Heart left ventricle (tissue), 16 donors: ENCODE results near the gene NFKBIE. TPM values are rescaled to one million over a fixed set of nuclear protein-coding genes. Genes with fewer than 3 reads are reported as not detected.

ENCODE experiments used
- ATAC-seq, 4 donors: fragments of 200-7000 bp; cut with Tn5 transposase; one replicate each; pipeline ENCODE4 v1.9.1; 2020 to 2022; ENCODE audit warnings: moderate library complexity in 4 of 4, mild to moderate bottlenecking in 3 of 4, moderate number of reproducible peaks in 1 of 4
- DNase-seq, 5 donors: peaks; one replicate each; pipeline ENCODE4 v3.0.0-alpha.2; 2020
- H3K27ac ChIP-seq, 12 donors: fragments of 200-600 bp; sonication (generic) in 4 of 12; one replicate each; pipeline versions ENCODE4 v1.5.0 to v1.8.0; 2016 to 2022; ENCODE audit warnings: mild to moderate bottlenecking in 2 of 12
- H3K27me3 ChIP-seq, 9 donors: fragments of 200-600 bp; sonication (generic) in 2 of 9; one replicate each; pipeline versions ENCODE4 v1.5.1 to v1.8.0; 2016 to 2022; ENCODE audit warnings: mild to moderate bottlenecking in 3 of 9
- H3K36me3 ChIP-seq, 9 donors: fragments of 200-600 bp; sonication (generic) in 2 of 9; one replicate each; pipeline versions ENCODE4 v1.5.0 to v1.8.0; 2018 to 2022; ENCODE audit warnings: mild to moderate bottlenecking in 2 of 9
- H3K4me1 ChIP-seq, 12 donors: fragments of 200-600 bp; sonication (generic) in 4 of 12; one replicate each; pipeline versions ENCODE4 v1.5.0 to v1.8.0; 2016 to 2022; ENCODE audit warnings: mild to moderate bottlenecking in 3 of 12
- H3K4me3 ChIP-seq, 12 donors: fragments of 200-600 bp; sonication (generic) in 4 of 12; one replicate each; pipeline versions ENCODE4 v1.5.0 to v1.8.0; 2017 to 2022; ENCODE audit warnings: mild to moderate bottlenecking in 9 of 12, moderate library complexity in 4 of 12
- H3K9me3 ChIP-seq, 12 donors: fragments of 200-600 bp; sonication (generic) in 4 of 12; one replicate each; pipeline versions ENCODE4 v1.5.0 to v1.8.0; 2016 to 2022; ENCODE audit warnings: mild to moderate bottlenecking in 1 of 12
- POLR2A ChIP-seq, 2 donors: fragments of 450-650 bp; IDR thresholded peaks; one replicate each; pipeline ENCODE4 v1.6.1; 2017; ENCODE audit warnings: antibody characterized with exemption in 2 of 2, mild to moderate bottlenecking in 2 of 2, moderate library complexity in 2 of 2
- WGBS, 4 donors: extraction: QIAGEN DNeasy Blood & Tissue Kit in 2 of 4; methylation state at CpG; one replicate each; pipeline versions ENCODE4 v1.1.5 to v1.1.7; 2013 to 2018; 5-methylcytosine and 5-hydroxymethylcytosine counted together
- intact Hi-C, 10 donors: fragments of 100-400 bp; cut with DNase I; formaldehyde crosslinking; loops; one replicate each; pipeline versions ENCODE4 v1.11.1 to v1.14.2; 2022
- polyA plus RNA-seq, 2 donors: library from polyadenylated mRNA; stranded (reverse); fragments of 200-250 nt; gene quantifications; one replicate each; pipeline ENCODE4 v1.2.3, GENCODE V29; 2013
- total RNA-seq, 9 donors: library from RNA; depleted of rRNA in 2 of 9; stranded (reverse); fragments of >200 nt in 2 of 9; fragmentation: NEBNext Ultra II Directional in 3 of 9; extraction: Animal tissue kit (Norgen Biotek cat#: 25700) in 3 of 9; gene quantifications; one replicate each; pipeline versions ENCODE4 v1.1.0 to v1.2.4, GENCODE V29; 2016 to 2023
- TF ChIP-seq, protein P1 (sequence below), 12 donors: fragments of 200-600 bp; sonication (generic) in 4 of 12; IDR thresholded peaks; one replicate each; pipeline versions ENCODE4 v1.5.0 to v1.8.0; 2018 to 2022; ENCODE audit warnings: antibody characterized with exemption in 12 of 12, mild to moderate bottlenecking in 5 of 12
- donor health status: ischemic (EF 13 %, LVEDD 7.1; RV severe dilation, severe dysfunction).
- donor health status: healthy with polysubstance abuse.
- donor health status: DM: no; HTN: yes; CAD: no.
- donor health status: DM: no; HTN: no; CAD: no.
- donor health status: ischemic (EF 25% LVEDD 6.9; RV normal size, moderate dysfunction).
- donor health status: ischemic (EF 25% LVEDD 5.7; RV mildly dilated, moderate dysfunction).
- donor health status: healthy.
- donor health status: DM: yes; HTN: yes; CAD: no.
- donor health status: ischemic (EF 35%, LVEDD 5.7; RV mildly dilated, moderate dysfunction).
- donor health status: nonischemic (EF 11% LVEDD 7.7; RV severe dilation, severe dysfunction).
- donor health status: DM: yes; HTN: yes; CAD: no.
- donor health status: PGD.
- donor health status: ischemic (EF 29% LVEDD 5.4; RV normal size, mild dysfunction).
- donor health status: nonischemic (EF 23%, LVEDD 6.1; RV moderate dilation, normal function).

NFKBIE gene
- total and polyA plus RNA-seq, 11 donors: 2.5 to 13.1 (median 4.0) TPM

DNA sequence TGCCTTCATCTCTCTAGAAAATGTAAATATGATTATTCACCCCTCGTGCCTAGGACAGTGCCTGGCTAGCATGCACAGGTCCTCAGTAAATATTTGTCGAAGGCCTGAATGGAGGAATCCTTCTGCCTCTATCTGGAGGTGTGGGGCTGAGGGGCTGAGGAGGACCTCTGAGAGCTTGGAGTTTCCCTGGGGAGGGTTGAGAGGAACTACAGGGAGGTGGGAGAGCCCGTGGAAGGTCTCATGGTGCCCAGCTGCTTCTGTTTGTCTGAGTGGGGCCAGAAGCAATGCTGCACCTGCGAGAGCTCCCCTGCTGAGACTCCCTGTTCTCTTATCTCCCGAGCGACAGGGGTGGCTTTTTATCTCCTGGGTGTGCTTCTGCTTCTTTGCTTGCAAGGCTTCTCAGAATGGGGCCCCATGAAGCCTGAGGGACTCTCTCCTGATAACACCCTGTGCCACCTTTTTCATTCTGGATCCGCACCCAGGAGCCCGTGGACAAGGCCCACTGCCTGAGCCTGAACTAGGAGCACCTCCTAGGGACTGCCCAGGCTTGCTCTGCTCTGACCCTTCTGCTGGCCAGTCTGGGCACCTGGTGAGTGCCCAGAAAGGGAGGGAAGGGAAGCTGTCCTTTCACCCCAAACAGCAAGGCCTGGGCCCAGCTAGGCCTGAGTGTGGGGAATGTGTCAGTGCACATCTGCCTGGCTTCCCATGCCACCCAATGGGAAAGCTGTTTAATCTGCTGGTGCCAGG lies 39.6 kb downstream of the NFKBIE start:
- intact Hi-C loops: no loop called here
- DNase-seq: no peak
- Histone ChIP-seq H3K36me3 (peaks cover 0 to 22% (median 14%) of the 10 kb centered on the region in 9 donors), H3K9me3 (no peaks in the 10 kb centered on the region), H3K27ac (peak overlapping the region; percentile 81 to 99 (median 92)), H3K4me3 (peak overlapping the region in 6 of 12 donors; percentile 9 to 56 (median 42)), H3K27me3 (no peaks in the 10 kb centered on the region), H3K4me1 (peaks cover 9 to 98% (median 78%) of the 10 kb centered on the region in 12 donors)
- no peak for ATAC-seq
- TF ChIP-seq, protein P1, sequence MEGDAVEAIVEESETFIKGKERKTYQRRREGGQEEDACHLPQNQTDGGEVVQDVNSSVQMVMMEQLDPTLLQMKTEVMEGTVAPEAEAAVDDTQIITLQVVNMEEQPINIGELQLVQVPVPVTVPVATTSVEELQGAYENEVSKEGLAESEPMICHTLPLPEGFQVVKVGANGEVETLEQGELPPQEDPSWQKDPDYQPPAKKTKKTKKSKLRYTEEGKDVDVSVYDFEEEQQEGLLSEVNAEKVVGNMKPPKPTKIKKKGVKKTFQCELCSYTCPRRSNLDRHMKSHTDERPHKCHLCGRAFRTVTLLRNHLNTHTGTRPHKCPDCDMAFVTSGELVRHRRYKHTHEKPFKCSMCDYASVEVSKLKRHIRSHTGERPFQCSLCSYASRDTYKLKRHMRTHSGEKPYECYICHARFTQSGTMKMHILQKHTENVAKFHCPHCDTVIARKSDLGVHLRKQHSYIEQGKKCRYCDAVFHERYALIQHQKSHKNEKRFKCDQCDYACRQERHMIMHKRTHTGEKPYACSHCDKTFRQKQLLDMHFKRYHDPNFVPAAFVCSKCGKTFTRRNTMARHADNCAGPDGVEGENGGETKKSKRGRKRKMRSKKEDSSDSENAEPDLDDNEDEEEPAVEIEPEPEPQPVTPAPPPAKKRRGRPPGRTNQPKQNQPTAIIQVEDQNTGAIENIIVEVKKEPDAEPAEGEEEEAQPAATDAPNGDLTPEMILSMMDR (IDR thresholded peaks at IDR 0.05): no peak
- TF ChIP-seq POLR2A (IDR thresholded peaks at IDR 0.05): no peak
- 45 to 64% (median 60%) methylated on average over 7 to 8 of the region's 8 CpGs for WGBS, 4 donors

DNA sequence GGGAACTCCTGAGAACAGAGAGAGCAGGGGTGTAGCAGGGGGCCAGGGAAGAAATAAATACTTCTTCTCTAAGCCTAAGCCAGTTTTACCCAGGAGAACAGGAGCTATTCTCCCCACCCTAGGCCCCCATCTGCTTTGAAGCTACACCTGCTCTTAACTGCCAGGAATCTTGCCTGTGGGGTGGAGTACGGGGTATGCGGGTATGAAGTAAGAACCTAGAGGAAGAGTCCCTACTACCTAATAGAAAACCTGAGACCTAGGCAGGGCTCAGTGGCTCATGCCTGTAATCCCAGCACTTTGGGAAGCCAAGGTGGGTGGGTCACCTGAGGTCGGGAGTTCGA lies 40.4 kb downstream of the NFKBIE start:
- no peak for TF ChIP-seq POLR2A (IDR thresholded peaks at IDR 0.05)
- TF ChIP-seq, protein P1 (IDR thresholded peaks at IDR 0.05): no peak
- intact Hi-C loops: loop anchor here in 1 of 10 donors (5.0 kb wide), 1 partner anchor 48 kb away; no protein-coding TSS in a partner anchor
- H3K27ac ChIP-seq: peak overlapping the region in 11 of 12 donors; percentile 81 to 99 (median 93)
- peaks cover 0 to 13% (median 6%) of the 10 kb centered on the region in 9 donors for H3K36me3 ChIP-seq
- H3K9me3 ChIP-seq: no peaks in the 10 kb centered on the region
- DNase-seq: no peak
- peaks cover 9 to 97% (median 81%) of the 10 kb centered on the region in 12 donors for H3K4me1 ChIP-seq
- no peak for ATAC-seq
- WGBS, 4 donors: 60 to 80% (median 64%) methylated on average over 4 of the region's 4 CpGs
- H3K27me3 ChIP-seq: no peaks in the 10 kb centered on the region
- peak overlapping the region in 6 of 12 donors; percentile 3 to 88 (median 75) for H3K4me3 ChIP-seq

DNA sequence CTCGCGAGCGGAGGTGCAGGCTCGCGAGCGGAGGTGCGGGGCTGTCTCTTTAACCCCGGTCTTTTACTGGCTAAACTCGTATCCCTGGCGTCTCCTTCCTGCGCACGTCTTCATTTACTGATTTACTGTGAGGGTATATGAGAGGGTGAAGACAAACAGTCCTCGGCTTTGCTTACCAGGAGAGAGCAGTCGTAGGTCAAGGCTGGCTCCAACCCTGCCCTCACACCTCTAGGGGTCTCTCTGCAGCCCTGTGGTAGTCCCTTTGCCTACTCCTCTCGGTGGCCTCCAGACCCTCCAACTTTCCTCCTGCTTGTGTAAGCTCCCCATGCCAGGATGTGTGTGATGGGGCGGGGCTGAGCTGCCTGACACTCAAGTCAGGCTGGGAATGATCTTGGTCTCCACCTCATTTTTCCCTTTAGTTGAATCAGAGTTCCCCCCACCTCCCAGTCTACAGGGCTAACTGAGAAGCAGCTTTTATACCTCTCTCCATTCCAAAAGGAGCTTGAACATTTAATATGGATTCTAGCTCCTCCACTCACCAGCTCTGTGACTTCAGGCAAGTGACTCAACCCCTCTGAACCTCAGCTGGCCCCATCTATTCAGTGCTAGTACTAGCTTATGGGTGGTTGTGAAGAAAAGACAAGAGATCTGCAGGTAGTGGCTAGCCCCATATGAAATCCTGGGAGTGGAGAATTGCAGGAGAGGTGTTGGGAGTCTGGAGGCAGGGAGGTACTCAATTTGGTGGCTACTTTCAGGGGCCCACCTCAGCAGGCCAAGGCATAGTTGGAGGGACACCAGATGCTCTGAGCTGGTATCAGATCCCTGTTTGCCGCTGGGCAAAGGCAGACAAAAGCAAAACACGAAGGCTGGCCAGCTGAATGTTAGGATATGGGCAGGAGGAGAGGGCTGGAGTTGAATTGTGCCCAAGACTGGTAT lies 41.1 kb downstream of the NFKBIE start:
- 2 to 9% (median 7%) methylated on average over 10 to 18 of the region's 18 CpGs for WGBS, 4 donors
- no peaks in the 10 kb centered on the region for H3K27me3 ChIP-seq
- peaks cover 0 to 7% (median 0%) of the 10 kb centered on the region in 9 donors for H3K36me3 ChIP-seq
- ATAC-seq: no peak
- H3K9me3 ChIP-seq: no peaks in the 10 kb centered on the region
- peak overlapping the region; percentile 39 to 88 (median 72) for H3K4me3 ChIP-seq
- peak in 1 of 5 donors; percentile 61 for DNase-seq
- peaks cover 9 to 94% (median 82%) of the 10 kb centered on the region in 12 donors for H3K4me1 ChIP-seq
- TF ChIP-seq POLR2A (IDR thresholded peaks at IDR 0.05): no peak
- TF ChIP-seq, protein P1 (IDR thresholded peaks at IDR 0.05): peak in 1 of 12 donors; percentile 10
- intact Hi-C loops: loop anchor here in 1 of 10 donors (5.0 kb wide), 1 partner anchor 47 kb away; no protein-coding TSS in a partner anchor
- peak overlapping the region; percentile 54 to 99 (median 92) for H3K27ac ChIP-seq
